BLaER1 (cell line): ENCODE data around the gene ELOVL1.

ENCODE experiments used
- H3K27ac ChIP-seq: shearing (Covaris generic); formaldehyde crosslinking; 2 replicates; pipeline ENCODE4 v1.8.1; 2022
- H3K27me3 ChIP-seq: shearing (Covaris generic); formaldehyde crosslinking; 2 replicates; pipeline ENCODE4 v1.8.1; 2022
- H3K36me3 ChIP-seq: shearing (Covaris generic); formaldehyde crosslinking; 2 replicates; pipeline ENCODE4 v1.8.1; 2022
- H3K4me1 ChIP-seq: shearing (Covaris generic); formaldehyde crosslinking; 2 replicates; pipeline ENCODE4 v1.8.1; 2022
- H3K4me2 ChIP-seq: shearing (Covaris generic); formaldehyde crosslinking; 2 replicates; pipeline ENCODE4 v1.8.1; 2022
- H3K4me3 ChIP-seq: shearing (Covaris generic); formaldehyde crosslinking; 2 replicates; pipeline ENCODE4 v1.8.1; 2022
- H3K9ac ChIP-seq: shearing (Covaris generic); formaldehyde crosslinking; 2 replicates; pipeline ENCODE4 v1.8.1; 2022
- H3K9me3 ChIP-seq: shearing (Covaris generic); formaldehyde crosslinking; 2 replicates; pipeline ENCODE4 v1.8.1; 2022
- H4K20me1 ChIP-seq: shearing (Covaris generic); formaldehyde crosslinking; 2 replicates; pipeline ENCODE4 v1.8.1; 2022
- Cebpa-rat ChIP-seq: shearing (Covaris generic); IDR thresholded peaks from 2 replicates; pipeline ENCODE4 v1.8.1; 2022

Gene ELOVL1

GRCh38 chr1:43398227-43398626 lies 30.4 kb upstream of the ELOVL1 start:
- no peak for TF ChIP-seq Cebpa-rat

GRCh38 chr1:43396059-43396458 lies 28.2 kb upstream of the ELOVL1 start:
- no peak overlapping the region for H3K27ac ChIP-seq
- H3K4me2 ChIP-seq, result no peak overlapping the region
- peaks cover 37% of the 10 kb centered on the region for H3K36me3 ChIP-seq
- peaks cover 2% of the 10 kb centered on the region for H3K4me1 ChIP-seq
- no peaks in the 10 kb centered on the region for H3K9me3 ChIP-seq
- peaks cover 24% of the 10 kb centered on the region; the same call in 1 of the 2 replicates for H4K20me1 ChIP-seq
- no peaks in the 10 kb centered on the region; the same call in 1 of the 2 replicates for H3K27me3 ChIP-seq
- TF ChIP-seq Cebpa-rat, result no peak
- H3K9ac ChIP-seq, result no peak overlapping the region
- no peak overlapping the region for H3K4me3 ChIP-seq

More at GRCh38 chr1:43398227-43398626, 30.4 kb upstream of the ELOVL1 start:
- Histone ChIP-seq H3K9ac (no peak overlapping the region), H3K36me3 (peaks cover 50% of the 10 kb centered on the region), H3K4me2 (no peak overlapping the region), H3K4me3 (no peak overlapping the region), H3K9me3 (no peaks in the 10 kb centered on the region), H3K27ac (no peak overlapping the region), H3K27me3 (no peaks in the 10 kb centered on the region; the same call in 1 of the 2 replicates), H3K4me1 (no peaks in the 10 kb centered on the region), H4K20me1 (peaks cover 42% of the 10 kb centered on the region)

GRCh38 chr1:43395523-43395922 lies 27.7 kb upstream of the ELOVL1 start:
- Histone ChIP-seq H3K4me1 (peaks cover 7% of the 10 kb centered on the region), H4K20me1 (peaks cover 19% of the 10 kb centered on the region; the same call in 1 of the 2 replicates), H3K4me3 (no peak overlapping the region), H3K27ac (no peak overlapping the region), H3K9me3 (no peaks in the 10 kb centered on the region), H3K27me3 (no peaks in the 10 kb centered on the region; the same call in 1 of the 2 replicates), H3K9ac (no peak overlapping the region), H3K36me3 (peaks cover 37% of the 10 kb centered on the region), H3K4me2 (no peak overlapping the region)
- no peak for TF ChIP-seq Cebpa-rat

- Histone ChIP-seq H3K9ac (no peak overlapping the region), H3K27ac (no peak overlapping the region), H3K36me3 (peaks cover 32% of the 10 kb centered on the region), H3K4me3 (no peak overlapping the region), H3K4me1 (peaks cover 24% of the 10 kb centered on the region), H3K4me2 (no peak overlapping the region), H4K20me1 (peaks cover 22% of the 10 kb centered on the region; the same call in 1 of the 2 replicates), H3K9me3 (no peaks in the 10 kb centered on the region), H3K27me3 (no peaks in the 10 kb centered on the region; the same call in 1 of the 2 replicates)
- no peak for TF ChIP-seq Cebpa-rat
These were observed 24.9 kb upstream of the ELOVL1 start for GRCh38 chr1:43392702-43393101.

- Histone ChIP-seq H3K9me3 (no peaks in the 10 kb centered on the region), H3K36me3 (peaks cover 39% of the 10 kb centered on the region), H3K4me3 (peak within 1 kb of the TSS; percentile 83), H3K27ac (peak within 1 kb of the TSS; percentile 84), H3K4me2 (peak within 1 kb of the TSS; percentile 90), H3K27me3 (no peaks in the 10 kb centered on the region), H3K4me1 (peaks cover 25% of the 10 kb centered on the region), H3K9ac (peak within 1 kb of the TSS; percentile 84), H4K20me1 (peaks cover 8% of the 10 kb centered on the region; the same call in 1 of the 2 replicates)
- no peak for TF ChIP-seq Cebpa-rat
These were observed 21.8 kb upstream of the ELOVL1 start, which contains the start of the genes MED8 and SZT2 for GRCh38 chr1:43389326-43390313. MED8 (minus strand) TSS chr1:43389800; CDS start chr1:43389764, 36 bp downstream. SZT2 (plus strand) TSS chr1:43389899; CDS start chr1:43389969, 70 bp downstream.

- H3K9ac ChIP-seq, result peak overlapping the region; percentile 84
- H3K9me3 ChIP-seq, result no peaks in the 10 kb centered on the region
- H3K4me1 ChIP-seq, result peaks cover 25% of the 10 kb centered on the region
- H3K27me3 ChIP-seq, result no peaks in the 10 kb centered on the region
- H3K4me2 ChIP-seq, result peak overlapping the region; percentile 90
- peaks cover 43% of the 10 kb centered on the region for H3K36me3 ChIP-seq
- H4K20me1 ChIP-seq, result peaks cover 8% of the 10 kb centered on the region; the same call in 1 of the 2 replicates
- peak overlapping the region; percentile 83 for H3K4me3 ChIP-seq
- TF ChIP-seq Cebpa-rat, result no peak
- H3K27ac ChIP-seq, result no peak overlapping the region
These were observed 20.8 kb upstream of the ELOVL1 start for GRCh38 chr1:43388613-43389012.

GRCh38 chr1:43387976-43388599 lies 20.3 kb upstream of the ELOVL1 start:
- Histone ChIP-seq H3K36me3 (peaks cover 48% of the 10 kb centered on the region), H3K9me3 (no peaks in the 10 kb centered on the region), H3K4me2 (peak overlapping the region; percentile 90), H4K20me1 (peaks cover 8% of the 10 kb centered on the region; the same call in 1 of the 2 replicates), H3K27ac (no peak overlapping the region), H3K4me1 (peaks cover 25% of the 10 kb centered on the region), H3K4me3 (peak overlapping the region; percentile 83; the same call in 1 of the 2 replicates), H3K9ac (peak overlapping the region; percentile 84; the same call in 1 of the 2 replicates), H3K27me3 (no peaks in the 10 kb centered on the region)
- no peak for TF ChIP-seq Cebpa-rat

- no peak overlapping the region for H3K4me3 ChIP-seq
- H3K9ac ChIP-seq, result no peak overlapping the region
- H3K27me3 ChIP-seq, result no peaks in the 10 kb centered on the region
- H3K4me2 ChIP-seq, result no peak overlapping the region
- no peak overlapping the region for H3K27ac ChIP-seq
- H3K4me1 ChIP-seq, result peaks cover 25% of the 10 kb centered on the region
- H3K36me3 ChIP-seq, result peaks cover 62% of the 10 kb centered on the region
- TF ChIP-seq Cebpa-rat, result no peak
- peaks cover 8% of the 10 kb centered on the region; the same call in 1 of the 2 replicates for H4K20me1 ChIP-seq
- no peaks in the 10 kb centered on the region for H3K9me3 ChIP-seq
These were observed 18.9 kb upstream of the ELOVL1 start for GRCh38 chr1:43386676-43387075.

GRCh38 chr1:43383449-43383848 lies 15.6 kb upstream of the ELOVL1 start:
- no peak overlapping the region for H3K4me3 ChIP-seq
- no peaks in the 10 kb centered on the region for H3K9me3 ChIP-seq
- H3K27me3 ChIP-seq, result no peaks in the 10 kb centered on the region
- H3K9ac ChIP-seq, result no peak overlapping the region
- TF ChIP-seq Cebpa-rat, result no peak
- no peak overlapping the region for H3K27ac ChIP-seq
- H3K36me3 ChIP-seq, result peaks cover 74% of the 10 kb centered on the region
- no peak overlapping the region for H3K4me2 ChIP-seq
- H3K4me1 ChIP-seq, result peaks cover 8% of the 10 kb centered on the region
- peaks cover 5% of the 10 kb centered on the region; the same call in 1 of the 2 replicates for H4K20me1 ChIP-seq
